Germinal center (tissue), 1 donor: ENCODE data around the gene MEF2C.
"Not testable (repeated sequence)": the region's sequence is repeated elsewhere in the genome, so short reads cannot be mapped to it uniquely, and the experiment has no call there.

Experiments
- DNase-seq: peaks from one replicate; pipeline ENCODE4 v3.0.0; 2012; ENCODE audit warnings: mixed read lengths, low spot score

The MEF2C gene

GRCh38 chr5:88883059-88883835 lies at the start of gene MEF2C:
TSS of gene MEF2C (minus strand) at chr5:88883184. CDS start at chr5:88823788, 59,396 bp downstream.
- peak; percentile 79 for DNase-seq

GRCh38 chr5:88932541-88932940 lies 49.6 kb upstream of the MEF2C start:
- no peak for DNase-seq

GRCh38 chr5:88930335-88930734 lies 47.4 kb upstream of the MEF2C start:
- DNase-seq: no peak

- DNase-seq: no peak
These were observed 46.4 kb upstream of the MEF2C start for GRCh38 chr5:88929385-88929784.

- DNase-seq: no peak
These were observed 43.8 kb upstream of the MEF2C start for GRCh38 chr5:88926774-88927173.

GRCh38 chr5:88925692-88926490 lies 42.9 kb upstream of the MEF2C start:
- no peak for DNase-seq

- no peak for DNase-seq
These were observed 41.3 kb upstream of the MEF2C start for GRCh38 chr5:88924330-88924657.

GRCh38 chr5:88923623-88924329 lies 40.8 kb upstream of the MEF2C start:
- no peak for DNase-seq

GRCh38 chr5:88912743-88913142 lies 29.8 kb upstream of the MEF2C start:
- DNase-seq: not testable (repeated sequence)

GRCh38 chr5:88911059-88911572 lies 28.1 kb upstream of the MEF2C start:
- not testable (repeated sequence) for DNase-seq

GRCh38 chr5:88904478-88904877 lies 21.5 kb upstream of the MEF2C start:
- DNase-seq: not testable (repeated sequence)

- DNase-seq: not testable (repeated sequence)
These were observed 21.0 kb upstream of the MEF2C start for GRCh38 chr5:88903966-88904365.

GRCh38 chr5:88901077-88901476 lies 18.1 kb upstream of the MEF2C start:
- not testable (repeated sequence) for DNase-seq

- no peak for DNase-seq
These were observed 16.2 kb upstream of the MEF2C start for GRCh38 chr5:88899096-88899737.

- no peak for DNase-seq
These were observed 14.8 kb upstream of the MEF2C start for GRCh38 chr5:88897748-88898147.

- no peak for DNase-seq
These were observed 12.9 kb upstream of the MEF2C start for GRCh38 chr5:88895681-88896501.

- DNase-seq: no peak
These were observed 9.7 kb upstream of the MEF2C start for GRCh38 chr5:88892669-88893068.

GRCh38 chr5:88890070-88890781 lies 7.2 kb upstream of the MEF2C start:
- DNase-seq: no peak

GRCh38 chr5:88889189-88890069 lies 6.4 kb upstream of the MEF2C start:
- peak; percentile 51 for DNase-seq

- DNase-seq: peak; percentile 37
These were observed 5.8 kb upstream of the MEF2C start for GRCh38 chr5:88888848-88889188.
